D721Med (cell line): ENCODE results near the gene COMMD4.

ENCODE experiments used
- DNase-seq: peaks from one replicate; pipeline ENCODE4 v3.0.0; 2011; ENCODE audit warnings: low spot score; ENCODE audit not compliant: insufficient read length
- FAIRE-seq: peaks from 2 replicates; lab custom pipeline; 2011; peaks lifted over from hg19 to GRCh38; lab: Jason Lieb, UNC
- TF ChIP-seq, protein P1 (sequence below): IDR thresholded peaks from 2 replicates; pipeline ENCODE4 v1.5.1; 2012; ENCODE audit warnings: mild to moderate bottlenecking, control low read depth; ENCODE audit not compliant: insufficient read depth; ENCODE audit errors: missing control alignments

The COMMD4 gene

DNA sequence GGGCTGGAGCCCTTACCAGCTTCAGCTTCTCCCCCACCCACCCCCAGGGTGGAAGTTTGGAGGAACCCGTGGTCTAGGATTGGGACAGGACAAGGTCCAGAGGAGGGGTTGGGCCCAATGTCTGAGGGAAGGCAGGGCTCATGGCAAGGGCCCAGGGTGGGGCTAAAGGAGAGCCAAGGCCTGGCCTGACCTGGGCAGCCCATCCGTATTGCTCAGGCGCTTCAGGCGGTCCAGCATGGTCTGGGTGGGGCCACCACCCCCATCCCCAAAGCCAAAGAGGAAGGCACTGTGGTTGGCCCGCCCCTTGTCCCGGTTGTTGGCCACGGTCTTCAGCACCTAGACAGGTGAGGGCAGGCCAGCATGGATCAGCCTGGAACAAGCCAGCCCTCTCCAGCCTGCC is 25.0 kb downstream of the COMMD4 start:
- DNase-seq (no peak), FAIRE-seq (no peak)
- TF ChIP-seq, protein P1, sequence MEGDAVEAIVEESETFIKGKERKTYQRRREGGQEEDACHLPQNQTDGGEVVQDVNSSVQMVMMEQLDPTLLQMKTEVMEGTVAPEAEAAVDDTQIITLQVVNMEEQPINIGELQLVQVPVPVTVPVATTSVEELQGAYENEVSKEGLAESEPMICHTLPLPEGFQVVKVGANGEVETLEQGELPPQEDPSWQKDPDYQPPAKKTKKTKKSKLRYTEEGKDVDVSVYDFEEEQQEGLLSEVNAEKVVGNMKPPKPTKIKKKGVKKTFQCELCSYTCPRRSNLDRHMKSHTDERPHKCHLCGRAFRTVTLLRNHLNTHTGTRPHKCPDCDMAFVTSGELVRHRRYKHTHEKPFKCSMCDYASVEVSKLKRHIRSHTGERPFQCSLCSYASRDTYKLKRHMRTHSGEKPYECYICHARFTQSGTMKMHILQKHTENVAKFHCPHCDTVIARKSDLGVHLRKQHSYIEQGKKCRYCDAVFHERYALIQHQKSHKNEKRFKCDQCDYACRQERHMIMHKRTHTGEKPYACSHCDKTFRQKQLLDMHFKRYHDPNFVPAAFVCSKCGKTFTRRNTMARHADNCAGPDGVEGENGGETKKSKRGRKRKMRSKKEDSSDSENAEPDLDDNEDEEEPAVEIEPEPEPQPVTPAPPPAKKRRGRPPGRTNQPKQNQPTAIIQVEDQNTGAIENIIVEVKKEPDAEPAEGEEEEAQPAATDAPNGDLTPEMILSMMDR, result no peak

DNA sequence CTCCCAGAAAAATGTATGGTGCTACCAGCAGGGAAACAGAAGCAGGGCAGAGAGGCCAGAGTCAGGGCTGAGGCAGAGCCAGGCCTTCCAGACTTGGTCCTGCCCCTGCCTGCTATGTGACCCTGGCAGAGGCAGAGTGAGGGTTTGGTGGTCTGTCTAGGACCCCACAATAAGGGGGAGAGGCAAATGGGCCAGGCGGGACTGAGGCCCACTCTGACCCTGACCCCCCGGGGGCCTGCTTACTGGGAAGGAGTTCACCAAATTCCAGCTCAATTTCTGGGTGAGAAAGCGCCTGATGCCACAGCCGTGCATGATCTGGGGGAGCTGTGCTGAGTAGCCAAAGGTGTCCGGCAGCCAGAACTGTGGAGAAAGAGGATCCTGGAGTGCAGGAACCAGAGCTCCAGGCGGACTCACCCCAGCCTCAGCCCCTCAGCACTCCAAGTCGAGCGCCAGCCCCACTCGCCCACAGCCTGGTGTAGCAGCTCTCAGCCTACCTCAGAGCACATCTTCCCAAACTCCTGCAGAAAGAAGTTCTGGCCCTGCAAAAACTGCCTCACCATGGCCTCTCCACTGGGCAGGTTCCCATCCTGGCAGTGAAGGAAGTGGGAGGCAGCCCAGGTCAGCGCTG is 25.6 kb downstream of the COMMD4 start:
- TF ChIP-seq, protein P1, result no peak
- FAIRE-seq (no peak), DNase-seq (no peak)

DNA sequence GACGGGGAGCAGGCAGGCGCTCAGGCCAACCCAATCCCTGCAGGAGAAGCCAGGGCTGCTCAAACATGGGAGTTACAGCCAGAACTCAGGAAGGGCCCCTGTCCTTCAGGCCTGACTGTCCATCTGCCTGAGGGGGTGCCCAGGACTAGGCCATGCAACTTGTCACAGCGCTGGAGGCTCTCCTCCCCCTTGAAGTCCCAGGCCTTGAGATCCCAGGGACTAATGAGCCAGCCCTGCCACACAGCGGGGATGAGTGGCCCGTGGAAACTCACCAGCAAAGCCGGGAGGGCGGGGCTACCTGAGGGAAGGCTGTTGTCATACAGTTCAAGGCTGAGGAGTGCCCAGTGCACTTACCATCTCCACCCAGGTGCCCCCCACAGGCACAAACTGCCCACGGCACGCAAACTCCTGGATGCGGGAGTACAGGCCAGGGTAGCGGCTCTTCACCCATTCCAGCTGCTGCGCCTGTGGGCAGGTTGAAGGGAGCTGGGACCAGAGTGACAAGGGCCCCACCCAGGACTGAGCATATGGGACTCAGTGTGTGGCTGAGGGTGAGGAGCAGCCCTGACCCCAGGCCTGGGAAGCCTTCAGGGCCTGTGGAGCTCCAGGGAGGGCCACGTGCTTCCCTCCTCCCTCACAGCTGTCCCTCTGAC is 26.3 kb downstream of the COMMD4 start:
- FAIRE-seq (no peak), DNase-seq (no peak)
- TF ChIP-seq, protein P1, result no peak

DNA sequence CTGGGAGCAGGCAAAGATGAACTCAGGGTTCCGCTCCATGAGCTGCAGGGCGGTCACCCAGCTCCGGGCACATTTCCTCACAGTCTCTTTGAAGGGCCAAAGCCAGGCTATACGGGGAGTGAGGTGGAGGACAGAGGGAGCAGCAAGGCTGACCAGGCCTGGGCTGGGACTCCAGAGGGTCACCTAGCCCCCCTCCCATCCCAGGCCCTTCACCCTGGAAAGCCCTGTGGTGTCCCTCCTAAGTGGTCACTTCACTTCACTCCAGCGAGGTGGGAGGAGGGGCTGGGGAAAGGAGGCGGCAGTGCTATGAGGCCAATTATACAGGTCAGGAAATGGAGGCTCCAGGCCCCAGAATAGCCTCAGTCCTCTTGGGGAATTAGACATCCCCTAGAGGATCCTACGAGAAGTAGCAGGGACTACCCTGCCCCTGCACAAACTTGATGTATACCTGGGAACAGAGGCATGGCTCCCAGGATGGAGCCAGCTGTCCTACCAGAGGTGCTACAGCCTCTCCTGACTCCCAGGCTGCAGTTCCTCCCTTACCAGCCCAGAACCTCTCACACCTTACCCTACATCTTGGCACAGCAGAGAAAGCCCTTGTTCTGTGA is 26.9 kb downstream of the COMMD4 start:
- FAIRE-seq (no peak), DNase-seq (no peak)
- TF ChIP-seq, protein P1, result no peak

DNA sequence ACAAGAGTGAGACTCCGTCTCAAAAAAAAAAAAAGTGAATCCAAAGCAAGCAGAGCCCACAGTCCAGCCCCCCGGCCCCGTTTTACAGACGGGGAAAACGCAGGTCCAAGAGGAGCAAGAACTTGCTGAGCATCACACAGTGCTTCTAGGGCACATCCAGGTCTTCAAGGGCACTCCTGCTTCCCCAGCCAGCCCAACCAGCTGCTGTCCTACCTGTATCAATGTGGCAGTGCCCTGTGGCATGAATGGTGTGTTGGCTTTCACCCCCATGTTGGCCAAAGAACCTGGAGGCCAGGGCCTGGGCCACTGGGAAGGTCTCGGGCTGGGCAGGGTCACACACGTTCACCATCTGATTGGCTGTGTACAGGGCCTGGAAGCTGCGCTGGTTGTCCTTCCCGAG is 27.9 kb downstream of the COMMD4 start:
- no peak for FAIRE-seq
- TF ChIP-seq, protein P1, result no peak
- no peak for DNase-seq

DNA sequence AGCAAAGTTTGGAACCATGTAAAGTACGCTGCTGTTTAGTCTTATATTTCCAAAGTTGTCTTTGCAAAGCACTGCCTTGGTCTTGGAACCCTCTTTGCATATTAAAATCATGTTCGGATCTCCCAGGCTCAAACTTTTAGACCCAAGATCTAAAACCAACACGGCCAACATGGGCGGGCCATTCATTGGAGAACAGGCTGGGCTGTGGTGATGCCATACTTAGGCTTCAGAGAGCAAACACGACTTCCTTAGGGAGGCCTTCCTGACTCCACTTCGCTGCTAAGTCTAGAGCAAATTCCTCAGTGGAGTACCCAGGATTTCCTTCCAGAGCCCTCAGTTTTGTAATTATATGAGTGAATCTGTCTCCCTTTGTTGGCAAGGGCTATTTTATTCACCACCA is 29.0 kb downstream of the COMMD4 start:
- TF ChIP-seq, protein P1, result no peak
- FAIRE-seq, result no peak

DNA sequence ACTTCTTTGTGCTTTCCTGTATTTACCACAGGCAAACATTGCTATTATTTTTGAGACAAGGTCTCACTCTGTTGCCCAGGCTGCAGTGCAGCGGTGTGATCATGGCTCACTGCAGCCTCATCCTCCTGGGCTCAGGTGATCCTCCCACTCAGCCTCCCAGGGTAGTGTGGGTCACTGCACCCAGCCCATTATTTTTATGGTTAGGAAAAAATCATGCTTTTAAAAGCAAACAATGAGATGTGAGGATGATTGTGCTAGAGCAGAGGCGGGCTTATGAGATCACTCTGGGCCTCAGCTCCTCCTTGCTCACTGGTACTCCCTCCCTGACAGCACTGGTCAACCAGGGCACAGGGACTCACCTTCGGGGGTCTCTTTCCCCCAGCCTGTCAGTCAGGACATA is 30.3 kb downstream of the COMMD4 start:
- TF ChIP-seq, protein P1, result no peak
- DNase-seq (no peak), FAIRE-seq (no peak)

More for the DNA sequence above, 29.0 kb downstream of the COMMD4 start:
- no peak for DNase-seq
